ENCODE data around the gene GJD3. TPM values are rescaled to one million over a fixed set of nuclear protein-coding genes. Genes with fewer than 3 reads are reported as not detected.
"Not testable (repeated sequence)": the region's sequence is repeated elsewhere in the genome, so short reads cannot be mapped to it uniquely, and the experiment has no call there.

Gene GJD3
- total RNA-seq, 2 experiments from 2014 or later: not detected

- H3K4me1 Mint-ChIP-seq (ENCODE audit: low read depth): no peaks in the 10 kb centered on the region
- H3K4me3 Mint-ChIP-seq: no peak overlapping the region
- Histone ChIP-seq H3K4me3 (ENCODE audit: low read length) (no peak overlapping the region), H3K36me3 (ENCODE audit: insufficient read depth, low read length) (no peaks in the 10 kb centered on the region), H3K9me3 (ENCODE audit: control insufficient read depth in 1 of 2, insufficient read depth in 1 of 2, low read length in 2 of 2) (no peaks in the 10 kb centered on the region), H3K4me1 (ENCODE audit: insufficient read depth, low read length) (no peaks in the 10 kb centered on the region), H3K27me3 (ENCODE audit: control insufficient read depth in 1 of 2, insufficient read depth in 2 of 2, low read length in 2 of 2) (no peaks in the 10 kb centered on the region), H3K27ac (ENCODE audit: low read depth in 1 of 2, low read length in 2 of 2) (no peak overlapping the region)
- H3K9me3 Mint-ChIP-seq: no peaks in the 10 kb centered on the region
- ChIA-PET CTCF (no interaction called here), POLR2A (interaction anchor here (0.7 kb wide), 1 partner anchor 274 kb away, joined by 3 read pairs; no protein-coding TSS in a partner anchor)
- no peaks in the 10 kb centered on the region for H3K36me3 Mint-ChIP-seq (ENCODE audit: low read depth)
- no peak for TF ChIP-seq CTCF (IDR thresholded peaks at IDR 0.05)
- H3K27me3 Mint-ChIP-seq: no peaks in the 10 kb centered on the region
- intact Hi-C loops (cut with DNase I, micrococcal nuclease): no loop called here
- ATAC-seq (ENCODE audit: poor library complexity): no peak
- no peak overlapping the region for H3K27ac Mint-ChIP-seq
- DNase-seq: no peak
Observed at GRCh38 chr17:40382251-40382650, 17.7 kb upstream of the GJD3 start.

GRCh38 chr17:40378966-40379365 lies 14.4 kb upstream of the GJD3 start:
- intact Hi-C loops (cut with DNase I, micrococcal nuclease): no loop called here
- CTCF ChIA-PET: no interaction called here

GRCh38 chr17:40377832-40378231 lies 13.3 kb upstream of the GJD3 start:
- TF ChIP-seq CTCF (IDR thresholded peaks at IDR 0.05): no peak
- H3K9me3 Mint-ChIP-seq: no peaks in the 10 kb centered on the region
- intact Hi-C loops (cut with DNase I, micrococcal nuclease): no loop called here
- no peak for DNase-seq
- Histone ChIP-seq H3K27me3 (ENCODE audit: control insufficient read depth in 1 of 2, insufficient read depth in 2 of 2, low read length in 2 of 2) (no peaks in the 10 kb centered on the region), H3K4me1 (ENCODE audit: insufficient read depth, low read length) (no peaks in the 10 kb centered on the region), H3K27ac (ENCODE audit: low read depth in 1 of 2, low read length in 2 of 2) (no peak overlapping the region), H3K9me3 (ENCODE audit: control insufficient read depth in 1 of 2, insufficient read depth in 1 of 2, low read length in 2 of 2) (no peaks in the 10 kb centered on the region), H3K4me3 (ENCODE audit: low read length) (no peak overlapping the region), H3K36me3 (ENCODE audit: insufficient read depth, low read length) (no peaks in the 10 kb centered on the region)
- H3K36me3 Mint-ChIP-seq (ENCODE audit: low read depth): no peaks in the 10 kb centered on the region
- no peaks in the 10 kb centered on the region for H3K4me1 Mint-ChIP-seq (ENCODE audit: low read depth)
- H3K27ac Mint-ChIP-seq: no peak overlapping the region
- no peaks in the 10 kb centered on the region for H3K27me3 Mint-ChIP-seq
- CTCF ChIA-PET: no interaction called here
- POLR2A ChIA-PET: no interaction called here
- no peak overlapping the region for H3K4me3 Mint-ChIP-seq
- no peak for ATAC-seq (ENCODE audit: poor library complexity)

More at GRCh38 chr17:40378966-40379365, 14.4 kb upstream of the GJD3 start:
- POLR2A ChIA-PET: no interaction called here
- no peak for TF ChIP-seq CTCF (IDR thresholded peaks at IDR 0.05)
- no peaks in the 10 kb centered on the region for H3K27me3 Mint-ChIP-seq
- no peaks in the 10 kb centered on the region for H3K4me1 ChIP-seq (ENCODE audit: insufficient read depth, low read length)
- no peak overlapping the region for H3K4me3 Mint-ChIP-seq
- no peaks in the 10 kb centered on the region for H3K27me3 ChIP-seq (ENCODE audit: control insufficient read depth in 1 of 2, insufficient read depth in 2 of 2, low read length in 2 of 2)
- no peak overlapping the region for H3K27ac ChIP-seq (ENCODE audit: low read depth in 1 of 2, low read length in 2 of 2)
- no peak overlapping the region for H3K4me3 ChIP-seq (ENCODE audit: low read length)
- no peaks in the 10 kb centered on the region for H3K9me3 ChIP-seq (ENCODE audit: control insufficient read depth in 1 of 2, insufficient read depth in 1 of 2, low read length in 2 of 2)
- no peaks in the 10 kb centered on the region for H3K4me1 Mint-ChIP-seq (ENCODE audit: low read depth)
- H3K36me3 Mint-ChIP-seq (ENCODE audit: low read depth): no peaks in the 10 kb centered on the region
- DNase-seq (no peak), ATAC-seq (ENCODE audit: poor library complexity) (no peak)
- no peaks in the 10 kb centered on the region for H3K36me3 ChIP-seq (ENCODE audit: insufficient read depth, low read length)
- no peaks in the 10 kb centered on the region for H3K9me3 Mint-ChIP-seq
- H3K27ac Mint-ChIP-seq: no peak overlapping the region

GRCh38 chr17:40376541-40376940 lies 12.0 kb upstream of the GJD3 start:
- H3K36me3 ChIP-seq (ENCODE audit: insufficient read depth, low read length); ATAC-seq (ENCODE audit: poor library complexity); H3K27me3 ChIP-seq (ENCODE audit: control insufficient read depth in 1 of 2, insufficient read depth in 2 of 2, low read length in 2 of 2); H3K27ac Mint-ChIP-seq; POLR2A ChIA-PET; H3K4me1 Mint-ChIP-seq (ENCODE audit: low read depth); H3K27me3 Mint-ChIP-seq; H3K4me3 Mint-ChIP-seq; H3K27ac ChIP-seq (ENCODE audit: low read depth in 1 of 2, low read length in 2 of 2); H3K36me3 Mint-ChIP-seq (ENCODE audit: low read depth); H3K9me3 ChIP-seq (ENCODE audit: control insufficient read depth in 1 of 2, insufficient read depth in 1 of 2, low read length in 2 of 2); H3K4me3 ChIP-seq (ENCODE audit: low read length); H3K9me3 Mint-ChIP-seq; intact Hi-C loops (cut with DNase I, micrococcal nuclease); CTCF ChIA-PET; H3K4me1 ChIP-seq (ENCODE audit: insufficient read depth, low read length): not testable (repeated sequence)
- DNase-seq: peak in 1 of 14 experiments; percentile 13

- POLR2A ChIA-PET: interaction anchor here (0.6 kb wide), 1 partner anchor 10 kb away, joined by 3 read pairs; no protein-coding TSS in a partner anchor
- H3K36me3 ChIP-seq (ENCODE audit: insufficient read depth, low read length); H3K9me3 ChIP-seq (ENCODE audit: control insufficient read depth in 1 of 2, insufficient read depth in 1 of 2, low read length in 2 of 2); H3K4me3 Mint-ChIP-seq; H3K27me3 Mint-ChIP-seq; H3K27me3 ChIP-seq (ENCODE audit: control insufficient read depth in 1 of 2, insufficient read depth in 2 of 2, low read length in 2 of 2); CTCF ChIA-PET; H3K4me1 Mint-ChIP-seq (ENCODE audit: low read depth); H3K4me1 ChIP-seq (ENCODE audit: insufficient read depth, low read length); DNase-seq; H3K4me3 ChIP-seq (ENCODE audit: low read length); H3K36me3 Mint-ChIP-seq (ENCODE audit: low read depth); H3K27ac Mint-ChIP-seq; H3K27ac ChIP-seq (ENCODE audit: low read depth in 1 of 2, low read length in 2 of 2); H3K9me3 Mint-ChIP-seq; ATAC-seq (ENCODE audit: poor library complexity); intact Hi-C loops (cut with DNase I, micrococcal nuclease): not testable (repeated sequence)
Observed at GRCh38 chr17:40375786-40376185, 11.2 kb upstream of the GJD3 start.

All from CD4-positive, alpha-beta T cell (primary cell).